GM12864 (cell line): ENCODE measurements around the gene CCSER1.

Experiments used
- DNase-seq: peaks from one replicate; pipeline ENCODE4 v3.0.0-alpha.2; 2011; ENCODE audit warnings: low read depth
- H3K4me3 ChIP-seq: 2 replicates; pipeline ENCODE4 v1.5.1; 2011; ENCODE audit warnings: mild to moderate bottlenecking, low read depth, low read length, control low read depth
- TF ChIP-seq, protein P1 (sequence below): IDR thresholded peaks from 2 replicates; pipeline ENCODE4 v1.5.1; 2011; ENCODE audit warnings: low read depth, mild to moderate bottlenecking, moderate library complexity, low read length, control low read depth, inconsistent platforms; ENCODE audit errors: missing control alignments

CCSER1 gene

DNA sequence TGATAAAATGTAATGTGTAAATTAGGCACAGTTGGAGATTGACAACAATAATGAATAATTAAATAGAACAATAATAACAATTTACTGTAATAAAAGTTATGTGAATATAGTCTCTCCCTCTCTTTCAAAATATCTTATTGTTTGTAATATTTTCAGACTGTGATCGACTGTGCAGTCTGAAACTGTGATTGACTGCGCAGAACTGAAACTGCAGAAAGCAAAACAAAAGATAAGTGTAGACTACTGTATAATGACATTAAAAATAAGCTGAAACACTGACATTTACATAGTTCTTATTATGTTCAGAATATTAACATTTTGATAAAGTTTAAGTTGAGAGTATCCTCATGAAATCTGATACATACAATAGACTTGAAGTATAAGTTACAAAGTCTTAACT, 371.0 kb downstream of the CCSER1 start:
- no peak overlapping the region for H3K4me3 ChIP-seq
- DNase-seq, result no peak
- TF ChIP-seq, protein P1, sequence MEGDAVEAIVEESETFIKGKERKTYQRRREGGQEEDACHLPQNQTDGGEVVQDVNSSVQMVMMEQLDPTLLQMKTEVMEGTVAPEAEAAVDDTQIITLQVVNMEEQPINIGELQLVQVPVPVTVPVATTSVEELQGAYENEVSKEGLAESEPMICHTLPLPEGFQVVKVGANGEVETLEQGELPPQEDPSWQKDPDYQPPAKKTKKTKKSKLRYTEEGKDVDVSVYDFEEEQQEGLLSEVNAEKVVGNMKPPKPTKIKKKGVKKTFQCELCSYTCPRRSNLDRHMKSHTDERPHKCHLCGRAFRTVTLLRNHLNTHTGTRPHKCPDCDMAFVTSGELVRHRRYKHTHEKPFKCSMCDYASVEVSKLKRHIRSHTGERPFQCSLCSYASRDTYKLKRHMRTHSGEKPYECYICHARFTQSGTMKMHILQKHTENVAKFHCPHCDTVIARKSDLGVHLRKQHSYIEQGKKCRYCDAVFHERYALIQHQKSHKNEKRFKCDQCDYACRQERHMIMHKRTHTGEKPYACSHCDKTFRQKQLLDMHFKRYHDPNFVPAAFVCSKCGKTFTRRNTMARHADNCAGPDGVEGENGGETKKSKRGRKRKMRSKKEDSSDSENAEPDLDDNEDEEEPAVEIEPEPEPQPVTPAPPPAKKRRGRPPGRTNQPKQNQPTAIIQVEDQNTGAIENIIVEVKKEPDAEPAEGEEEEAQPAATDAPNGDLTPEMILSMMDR, result no peak

DNA sequence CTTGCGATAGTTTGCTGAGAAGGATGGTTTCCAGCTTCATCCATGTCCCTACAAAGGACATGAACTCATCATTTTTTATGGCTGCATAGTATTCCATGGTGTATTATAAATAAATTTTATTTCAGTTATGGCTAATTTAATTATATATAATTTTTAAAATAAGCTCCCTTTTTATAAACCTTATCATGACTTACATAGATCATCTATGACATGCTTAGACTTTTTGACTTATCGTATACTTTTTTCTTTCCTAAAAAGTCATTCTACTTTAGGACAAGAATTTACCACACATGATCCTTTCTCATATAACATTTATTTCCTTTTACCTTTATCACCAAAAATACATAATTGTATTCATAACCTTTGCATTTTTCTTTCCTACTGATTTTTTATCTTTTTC, 376.5 kb downstream of the CCSER1 start:
- TF ChIP-seq, protein P1, result no peak
- no peak overlapping the region for H3K4me3 ChIP-seq
- no peak for DNase-seq

DNA sequence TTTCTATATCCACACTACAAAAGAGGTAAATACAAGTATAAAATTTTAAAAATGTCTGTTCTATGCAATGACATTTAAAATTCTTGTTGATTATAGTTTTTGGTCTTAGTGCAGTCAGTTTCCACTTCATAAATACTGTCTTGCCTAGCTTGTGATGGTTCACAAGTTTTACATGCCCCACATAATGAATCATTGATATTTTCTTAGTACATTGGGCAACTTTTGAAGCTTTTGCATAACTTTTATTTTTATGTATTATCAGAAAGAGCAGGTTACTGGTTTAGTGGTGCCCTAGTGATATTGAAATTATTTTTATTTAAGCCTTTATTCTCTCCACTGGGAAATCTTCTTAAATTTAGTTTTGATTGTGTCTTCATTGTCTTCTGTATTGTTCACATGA, 388.0 kb downstream of the CCSER1 start:
- DNase-seq, result no peak
- no peak overlapping the region for H3K4me3 ChIP-seq
- TF ChIP-seq, protein P1, result no peak

DNA sequence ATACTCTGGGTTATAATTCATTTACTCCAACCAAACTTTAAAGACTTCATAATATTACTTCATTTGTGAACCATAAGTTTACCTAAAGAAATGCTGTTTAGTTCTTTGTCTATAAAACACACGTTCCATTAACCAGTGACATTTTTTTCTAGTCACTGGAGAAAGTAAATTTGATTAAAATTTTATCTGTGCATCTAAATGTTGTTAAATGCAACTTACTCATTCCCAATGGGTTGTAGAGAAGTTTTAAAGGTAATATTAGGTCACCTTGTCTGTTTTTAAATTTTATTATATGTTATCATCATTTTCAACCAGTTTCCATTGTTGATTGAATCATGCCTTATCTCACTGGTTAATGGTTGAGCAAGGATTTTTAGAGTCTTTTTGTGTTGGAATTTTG, 401.4 kb downstream of the CCSER1 start:
- no peak for DNase-seq
- no peak overlapping the region for H3K4me3 ChIP-seq
- TF ChIP-seq, protein P1, result no peak

DNA sequence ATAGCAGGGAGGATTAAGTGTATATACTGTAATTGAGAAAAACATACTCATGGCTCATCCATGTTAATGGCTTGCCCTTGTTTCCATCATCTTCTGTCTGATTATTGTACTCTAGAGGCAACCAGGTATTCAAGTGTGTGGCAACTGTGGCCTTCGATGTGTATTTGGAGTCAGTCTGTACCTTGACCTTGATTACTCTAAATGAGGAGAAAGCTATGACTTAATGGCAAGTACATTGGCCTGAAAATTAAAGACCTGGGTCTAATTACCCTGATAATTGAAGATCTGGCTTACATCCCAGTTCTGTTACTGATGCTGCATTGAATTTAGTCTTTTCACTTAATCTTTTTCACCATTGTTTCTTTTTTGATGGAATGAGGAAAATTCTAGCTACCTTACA, 409.2 kb downstream of the CCSER1 start:
- no peak overlapping the region for H3K4me3 ChIP-seq
- DNase-seq, result no peak
- TF ChIP-seq, protein P1, result no peak

DNA sequence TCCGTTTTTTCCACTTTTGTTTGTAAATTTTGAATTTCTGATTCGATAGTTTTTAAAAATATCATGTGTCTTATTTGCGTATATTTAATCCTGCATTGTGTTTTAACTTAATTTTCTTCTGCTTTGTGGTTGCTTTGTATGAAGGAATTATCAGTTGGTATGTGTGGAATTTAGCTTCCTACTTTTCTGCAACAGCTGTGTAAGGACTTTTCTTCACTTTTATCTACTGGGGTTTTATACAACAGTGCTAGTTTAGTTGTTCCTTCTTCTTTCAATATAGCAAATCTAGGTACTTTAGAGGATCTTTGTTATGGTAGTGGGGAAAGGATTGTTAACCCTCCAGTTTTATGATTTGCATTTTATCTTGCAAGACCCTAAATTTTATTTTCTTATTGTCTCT, 410.3 kb downstream of the CCSER1 start:
- H3K4me3 ChIP-seq, result no peak overlapping the region
- no peak for DNase-seq
- TF ChIP-seq, protein P1, result no peak

DNA sequence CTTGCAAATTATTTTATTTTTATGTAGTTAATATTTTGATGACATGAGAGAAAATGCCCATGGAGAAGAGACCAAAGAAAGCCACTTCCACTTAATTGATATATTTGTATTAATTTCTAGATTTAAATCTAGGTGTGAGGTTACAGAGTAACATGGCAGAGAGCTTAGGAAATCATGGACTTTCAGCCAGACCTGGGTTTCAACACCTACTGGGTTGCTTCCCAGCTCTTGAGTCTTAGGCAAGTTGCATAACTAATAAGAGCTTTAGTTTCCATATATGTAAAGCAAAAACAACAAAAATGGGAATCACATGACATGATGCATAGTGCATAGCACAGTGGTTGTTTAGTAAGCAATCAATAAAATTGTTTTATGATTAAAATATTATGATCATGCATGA, 413.3 kb downstream of the CCSER1 start:
- DNase-seq, result no peak
- TF ChIP-seq, protein P1, result no peak
- H3K4me3 ChIP-seq, result no peak overlapping the region
